NCI-H446 treated with DMSO at 0.1 percent for 48 hours (cell line): Measurements from ENCODE around the gene PTPRN2.
"Not testable (repeated sequence)": the region's sequence is repeated elsewhere in the genome, so short reads cannot be mapped to it uniquely, and the experiment has no call there.

Source experiments
- DNase-seq: peaks from one replicate; lab custom pipeline; 2025; lab: John Stamatoyannopoulos, UW

PTPRN2 gene

GRCh38 chr7:158277219-158278141 lies 310.1 kb downstream of the PTPRN2 start:
- DNase-seq, result no peak

GRCh38 chr7:158276414-158277218 lies 311.0 kb downstream of the PTPRN2 start:
- no peak for DNase-seq

- DNase-seq, result no peak
Measured at GRCh38 chr7:158275711-158276413, 311.8 kb downstream of the PTPRN2 start.

- no peak for DNase-seq
Measured at GRCh38 chr7:158274996-158275395, 312.6 kb downstream of the PTPRN2 start.

GRCh38 chr7:158274404-158274811 lies 313.2 kb downstream of the PTPRN2 start:
- no peak for DNase-seq

- not testable (repeated sequence) for DNase-seq
Measured at GRCh38 chr7:158273756-158274342, 313.8 kb downstream of the PTPRN2 start.

GRCh38 chr7:158273138-158273651 lies 314.4 kb downstream of the PTPRN2 start:
- DNase-seq, result no peak

GRCh38 chr7:158272509-158273137 lies 315.0 kb downstream of the PTPRN2 start:
- no peak for DNase-seq

- no peak for DNase-seq
Measured at GRCh38 chr7:158272091-158272490, 315.5 kb downstream of the PTPRN2 start.

GRCh38 chr7:158271646-158272045 lies 316.0 kb downstream of the PTPRN2 start:
- DNase-seq, result no peak

GRCh38 chr7:158270856-158271413 lies 316.7 kb downstream of the PTPRN2 start:
- no peak for DNase-seq

GRCh38 chr7:158270106-158270775 lies 317.4 kb downstream of the PTPRN2 start:
- no peak for DNase-seq

GRCh38 chr7:158268816-158269535 lies 318.6 kb downstream of the PTPRN2 start:
- no peak for DNase-seq

GRCh38 chr7:158267742-158268435 lies 319.7 kb downstream of the PTPRN2 start:
- no peak for DNase-seq

- DNase-seq, result no peak
Measured at GRCh38 chr7:158266817-158267741, 320.5 kb downstream of the PTPRN2 start.

- no peak for DNase-seq
Measured at GRCh38 chr7:158266426-158266816, 321.2 kb downstream of the PTPRN2 start.

GRCh38 chr7:158265743-158266080 lies 321.9 kb downstream of the PTPRN2 start:
- no peak for DNase-seq
